ENCODE data around the gene SGO2.

GRCh38 chr2:200588076-200588678, 62.2 kb downstream of the SGO2 start:
- TF ChIP-seq SNAI2 (CRISPR knock-in tag; IDR thresholded peaks at IDR 0.05) (no peak), PATZ1 (CRISPR knock-in tag; IDR thresholded peaks at IDR 0.05; ENCODE audit: borderline replicate concordance) (no peak), RARB (CRISPR knock-in tag; IDR thresholded peaks at IDR 0.05) (no peak), ARNTL (CRISPR knock-in tag; IDR thresholded peaks at IDR 0.05; ENCODE audit: borderline replicate concordance, low read depth) (no peak), GLIS3 (CRISPR knock-in tag; IDR thresholded peaks at IDR 0.05) (no peak), ZFP30 (CRISPR knock-in tag; IDR thresholded peaks at IDR 0.05) (no peak), ZFP3 (CRISPR knock-in tag; IDR thresholded peaks at IDR 0.05) (no peak), ESRRG (CRISPR knock-in tag; IDR thresholded peaks at IDR 0.05) (no peak), BACH2 (CRISPR knock-in tag; IDR thresholded peaks at IDR 0.05; ENCODE audit: borderline replicate concordance) (no peak), TCF4 (CRISPR knock-in tag; IDR thresholded peaks at IDR 0.05; ENCODE audit: borderline replicate concordance) (no peak), POU6F1 (CRISPR knock-in tag; IDR thresholded peaks at IDR 0.05; ENCODE audit: borderline replicate concordance, low read depth) (no peak)

Data from SK-N-SH treated with all-trans-retinoic acid at 6 μM for 48 hours (cell line).